Kidney (tissue), 22 donors: ENCODE measurements around the gene MAP3K15. TPM values are rescaled to one million over a fixed set of nuclear protein-coding genes. Genes with fewer than 3 reads are reported as not detected.

Source experiments
- DNase-seq, 5 donors: peaks; one replicate each; pipeline ENCODE4 v3.0.0-alpha.2; 2013 to 2020
- FAIRE-seq: peaks from 2 replicates; lab custom pipeline; 2012; peaks lifted over from hg19 to GRCh38; lab: Jason Lieb, UNC
- H3K27ac ChIP-seq, 2 donors: one replicate each; pipeline ENCODE4 v1.7.0; 2013; ENCODE audit warnings: low read depth in 2 of 2, low read length in 2 of 2, inconsistent platforms in 1 of 2
- H3K27me3 ChIP-seq: one replicate; pipeline ENCODE4 v1.7.1; 2013; ENCODE audit warnings: low read length, inconsistent platforms; ENCODE audit not compliant: control insufficient read depth, insufficient read depth
- H3K36me3 ChIP-seq, 3 donors: one replicate each; pipeline versions ENCODE4 v1.7.0 to v1.7.1; 2013; ENCODE audit warnings: low read length in 3 of 3, control low read depth in 1 of 3, inconsistent platforms in 1 of 3; ENCODE audit not compliant: insufficient read depth in 3 of 3, control insufficient read depth in 2 of 3
- H3K4me1 ChIP-seq, 3 donors: one replicate each; pipeline versions ENCODE4 v1.7.0 to v1.7.1; 2013; ENCODE audit warnings: low read length in 3 of 3, inconsistent platforms in 1 of 3, low read depth in 1 of 3; ENCODE audit not compliant: control insufficient read depth in 2 of 3, insufficient read depth in 2 of 3
- H3K4me3 ChIP-seq, 3 donors: one replicate each; pipeline versions ENCODE4 v1.7.0 to v1.8.1; 2013; ENCODE audit warnings: low read length in 3 of 3, control low read depth in 1 of 3, inconsistent platforms in 1 of 3
- H3K9ac ChIP-seq, 3 donors: one replicate each; pipeline versions ENCODE4 v1.7.0 to v1.7.1; 2013; ENCODE audit warnings: low read length in 3 of 3, control low read depth in 1 of 3, inconsistent platforms in 1 of 3
- H3K9me3 ChIP-seq, 3 donors: one replicate each; pipeline versions ENCODE4 v1.7.0 to v1.7.1; 2013; ENCODE audit warnings: low read length in 3 of 3, control low read depth in 1 of 3, inconsistent platforms in 1 of 3; ENCODE audit not compliant: control insufficient read depth in 2 of 3, insufficient read depth in 1 of 3
- CTCF ChIP-seq: IDR thresholded peaks from 3 replicates; pipeline ENCODE4 v1.5.1; 2012; ENCODE audit warnings: mild to moderate bottlenecking, moderate library complexity, borderline replicate concordance; ENCODE audit not compliant: insufficient read depth; ENCODE audit errors: extremely low read depth
- intact Hi-C: fragments of 100-400 bp; cut with DNase I; formaldehyde crosslinking; loops from one replicate; pipeline ENCODE4 v1.11.1; 2022
- long read RNA-seq, 10 donors: library from polyadenylated mRNA in 1 of 10; unstranded in 1 of 10; transcript quantifications; one replicate each; pipeline ENCODE4 v2.0.0 and lab custom pipeline, GENCODE V29; 2021 to 2026
- polyA plus RNA-seq: library from polyadenylated mRNA; stranded (reverse); fragments of 350-450 nt; fragmentation: Illumina TruSeq; extraction: RNeasy Lipid Tissue Mini Kit (QIAGEN cat#74804); gene quantifications from one replicate; pipeline ENCODE4 v1.2.3, GENCODE V29; 2014; ENCODE audit warnings: low read depth, low replicate concordance; ENCODE audit not compliant: insufficient read depth
- total RNA-seq: library from RNA; stranded (reverse); fragmentation: NEBNext Ultra II Directional; extraction: Animal tissue kit (Norgen Biotek cat#: 25700); gene quantifications from one replicate; pipeline ENCODE4 v1.2.1, GENCODE V29; 2021
- donor health status: control.
- donor health status: control.
- donor health status: control.
- donor health status: control.
- donor health status: control.
- donor health status: DM: yes; HTN: yes; CAD: no.
- donor health status: Normal renal cell carcinoma (clear cell type).

Gene MAP3K15
- 3.7 TPM for total RNA-seq
- 5.0 TPM for polyA plus RNA-seq
- long read RNA-seq, donor 1: 0 reads
- long read RNA-seq, donor 2, partial matches to known transcripts: 200 of 243 reads
- long read RNA-seq, donor 2, other reads (novel, unspliced or antisense): 43 of 243 reads
- long read RNA-seq, donor 3, partial matches to known transcripts: 0 of 1 reads
- long read RNA-seq, donor 3, other reads (novel, unspliced or antisense): 0 of 1 reads
- long read RNA-seq, donor 4: 0 reads
- long read RNA-seq, donor 5: 0 reads
- long read RNA-seq, donor 6: 0 reads
- long read RNA-seq, donor 7, partial matches to known transcripts: 1 of 2 reads
- long read RNA-seq, donor 7, other reads (novel, unspliced or antisense): 1 of 2 reads
- long read RNA-seq, donor 8: 0 reads
- long read RNA-seq, donor 9, partial matches to known transcripts: 20 of 20 reads
- long read RNA-seq, donor 9, other reads (novel, unspliced or antisense): 0 of 20 reads
- long read RNA-seq, donor 10, full-length matches to known transcripts: 1 of 1 reads
- long read RNA-seq, donor 10, partial matches to known transcripts: 0 of 1 reads
- long read RNA-seq, donor 10, other reads (novel, unspliced or antisense): 0 of 1 reads

GRCh38 chrX:19514791-19515614 lies at the start of gene MAP3K15:
TSS of gene MAP3K15 (minus strand) at chrX:19515508. CDS start at chrX:19515261, 247 bp downstream.
- DNase-seq (peak in 4 of 5 donors; percentile 27 to 70 (median 36)), FAIRE-seq (no peak)
- H3K27me3 ChIP-seq: no peaks in the 10 kb centered on the region
- no peaks in the 10 kb centered on the region for H3K4me1 ChIP-seq
- TF ChIP-seq CTCF: no peak
- peak within 1 kb of the TSS; percentile 9 to 43 for H3K27ac ChIP-seq
- H3K36me3 ChIP-seq: no peaks in the 10 kb centered on the region
- H3K4me3 ChIP-seq: peak within 1 kb of the TSS in 1 of 3 donors; percentile 41
- no peaks in the 10 kb centered on the region for H3K9me3 ChIP-seq
- intact Hi-C loops: no loop called here
- no peak within 1 kb of the TSS for H3K9ac ChIP-seq

- Histone ChIP-seq H3K4me1 (no peaks in the 10 kb centered on the region), H3K36me3 (no peaks in the 10 kb centered on the region), H3K27ac (no peak overlapping the region), H3K9me3 (no peaks in the 10 kb centered on the region), H3K27me3 (no peaks in the 10 kb centered on the region), H3K9ac (no peak overlapping the region), H3K4me3 (no peak overlapping the region)
- intact Hi-C loops: no loop called here
- no peak for DNase-seq
- no peak for FAIRE-seq
- no peak for TF ChIP-seq CTCF
Observed at GRCh38 chrX:19564606-19565005, 49.3 kb upstream of the MAP3K15 start.

GRCh38 chrX:19563746-19564145 lies 48.4 kb upstream of the MAP3K15 start:
- H3K27ac ChIP-seq: no peak overlapping the region
- FAIRE-seq (no peak), DNase-seq (no peak)
- H3K4me3 ChIP-seq: no peak overlapping the region
- no peaks in the 10 kb centered on the region for H3K36me3 ChIP-seq
- no peaks in the 10 kb centered on the region for H3K9me3 ChIP-seq
- no peak overlapping the region for H3K9ac ChIP-seq
- TF ChIP-seq CTCF: no peak
- intact Hi-C loops: no loop called here
- no peaks in the 10 kb centered on the region for H3K27me3 ChIP-seq
- H3K4me1 ChIP-seq: no peaks in the 10 kb centered on the region
